Adipocyte (in vitro differentiated cells): ENCODE measurements around the gene TNFRSF13B.
A peak's percentile ranks its signal among the peaks of the same experiment; 100 is the strongest.

Source experiments
- DNase-seq: peaks from one replicate; pipeline ENCODE4 v3.0.0-alpha.2; 2015; ENCODE audit warnings: low read depth
- H3K27me3 ChIP-seq: replicated peaks from 2 replicates; pipeline ENCODE4 v1.7.0; 2013; ENCODE audit warnings: mild to moderate bottlenecking, low read length, moderate library complexity; ENCODE audit not compliant: control insufficient read depth, insufficient read depth
- H3K36me3 ChIP-seq: 2 replicates; pipeline ENCODE4 v1.7.0; 2013; ENCODE audit warnings: low read length, mild to moderate bottlenecking, moderate library complexity; ENCODE audit not compliant: control insufficient read depth, insufficient read depth, severe bottlenecking
- H3K4me1 ChIP-seq: 2 replicates; pipeline ENCODE4 v1.7.0; 2013; ENCODE audit warnings: mild to moderate bottlenecking, low read length, moderate library complexity; ENCODE audit not compliant: control insufficient read depth, insufficient read depth
- H3K4me3 ChIP-seq: 2 replicates; pipeline ENCODE4 v1.7.0; 2013; ENCODE audit warnings: mild to moderate bottlenecking, low read length, moderate library complexity
- H3K9ac ChIP-seq: 2 replicates; pipeline ENCODE4 v1.7.0; 2013; ENCODE audit warnings: mild to moderate bottlenecking, low read length, moderate library complexity
- H3K9me3 ChIP-seq: 2 replicates; pipeline ENCODE4 v1.7.0; 2013; ENCODE audit warnings: mild to moderate bottlenecking, low read length, moderate library complexity; ENCODE audit not compliant: control insufficient read depth

The TNFRSF13B gene

DNA sequence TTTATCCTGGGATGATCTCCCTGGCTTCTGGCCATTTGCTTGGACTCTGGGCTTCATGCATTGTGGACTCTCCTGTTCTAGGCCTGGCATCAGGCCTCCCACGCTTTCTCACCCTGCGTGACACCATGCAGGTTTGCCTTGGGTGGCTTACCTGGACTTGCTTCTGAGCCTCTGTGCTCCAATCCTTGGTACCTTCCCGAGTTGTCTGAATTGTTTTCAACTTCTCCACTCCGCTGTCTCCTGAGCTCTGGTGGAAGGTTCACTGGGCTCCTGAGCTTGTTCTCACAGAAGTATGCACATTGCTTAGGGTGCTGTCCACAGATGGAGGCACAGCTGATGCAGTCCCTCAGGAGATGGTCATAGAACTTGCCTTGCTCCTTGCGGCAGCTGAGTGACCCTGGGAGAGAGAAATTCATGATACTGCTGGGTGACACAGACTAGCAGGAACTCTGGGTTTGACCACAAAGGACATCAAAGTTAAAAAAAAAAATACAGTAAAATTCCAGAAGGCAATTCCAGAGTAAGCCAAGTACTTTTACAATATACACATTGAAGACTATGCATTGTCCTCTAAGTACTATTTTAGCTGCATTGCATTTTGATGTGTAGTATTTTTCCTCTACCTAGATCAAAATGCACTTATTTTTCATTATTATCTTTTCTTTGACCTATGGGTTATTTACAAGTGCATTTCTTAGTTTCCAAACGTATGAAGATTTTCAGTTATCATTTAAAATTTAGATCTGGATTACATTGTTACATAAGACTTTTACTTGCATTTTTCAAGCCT is 23.1 kb downstream of the TNFRSF13B start:
- H3K4me3 ChIP-seq, result peak overlapping the region; percentile 35
- H3K9ac ChIP-seq, result no peak overlapping the region
- peaks cover 27% of the 10 kb centered on the region for H3K9me3 ChIP-seq
- H3K27me3 ChIP-seq, result peaks cover 22% of the 10 kb centered on the region
- no peak for DNase-seq
- H3K36me3 ChIP-seq, result no peaks in the 10 kb centered on the region
- H3K4me1 ChIP-seq, result no peaks in the 10 kb centered on the region

GRCh38 chr17:16947470-16947869 is 24.4 kb downstream of the TNFRSF13B start:
- no peaks in the 10 kb centered on the region for H3K4me1 ChIP-seq
- H3K4me3 ChIP-seq, result no peak overlapping the region
- H3K9ac ChIP-seq, result no peak overlapping the region
- H3K36me3 ChIP-seq, result no peaks in the 10 kb centered on the region
- DNase-seq, result no peak
- peaks cover 23% of the 10 kb centered on the region for H3K27me3 ChIP-seq
- peaks cover 27% of the 10 kb centered on the region for H3K9me3 ChIP-seq

GRCh38 chr17:16945663-16946218 is 26.2 kb downstream of the TNFRSF13B start:
- Histone ChIP-seq H3K4me1 (no peaks in the 10 kb centered on the region), H3K4me3 (no peak overlapping the region), H3K36me3 (no peaks in the 10 kb centered on the region), H3K9ac (no peak overlapping the region), H3K9me3 (peaks cover 27% of the 10 kb centered on the region), H3K27me3 (peaks cover 23% of the 10 kb centered on the region)
- no peak for DNase-seq

- H3K9ac ChIP-seq, result no peak overlapping the region
- H3K9me3 ChIP-seq, result peaks cover 23% of the 10 kb centered on the region
- H3K4me3 ChIP-seq, result no peak overlapping the region
- H3K4me1 ChIP-seq, result no peaks in the 10 kb centered on the region
- peaks cover 23% of the 10 kb centered on the region for H3K27me3 ChIP-seq
- DNase-seq, result no peak
- H3K36me3 ChIP-seq, result no peaks in the 10 kb centered on the region
Measured at GRCh38 chr17:16945136-16945482, 26.8 kb downstream of the TNFRSF13B start.

GRCh38 chr17:16944334-16945135 is 27.4 kb downstream of the TNFRSF13B start:
- Histone ChIP-seq H3K4me3 (no peak overlapping the region), H3K36me3 (no peaks in the 10 kb centered on the region), H3K4me1 (no peaks in the 10 kb centered on the region), H3K27me3 (peaks cover 25% of the 10 kb centered on the region), H3K9me3 (peaks cover 19% of the 10 kb centered on the region), H3K9ac (no peak overlapping the region)
- DNase-seq, result no peak

DNA sequence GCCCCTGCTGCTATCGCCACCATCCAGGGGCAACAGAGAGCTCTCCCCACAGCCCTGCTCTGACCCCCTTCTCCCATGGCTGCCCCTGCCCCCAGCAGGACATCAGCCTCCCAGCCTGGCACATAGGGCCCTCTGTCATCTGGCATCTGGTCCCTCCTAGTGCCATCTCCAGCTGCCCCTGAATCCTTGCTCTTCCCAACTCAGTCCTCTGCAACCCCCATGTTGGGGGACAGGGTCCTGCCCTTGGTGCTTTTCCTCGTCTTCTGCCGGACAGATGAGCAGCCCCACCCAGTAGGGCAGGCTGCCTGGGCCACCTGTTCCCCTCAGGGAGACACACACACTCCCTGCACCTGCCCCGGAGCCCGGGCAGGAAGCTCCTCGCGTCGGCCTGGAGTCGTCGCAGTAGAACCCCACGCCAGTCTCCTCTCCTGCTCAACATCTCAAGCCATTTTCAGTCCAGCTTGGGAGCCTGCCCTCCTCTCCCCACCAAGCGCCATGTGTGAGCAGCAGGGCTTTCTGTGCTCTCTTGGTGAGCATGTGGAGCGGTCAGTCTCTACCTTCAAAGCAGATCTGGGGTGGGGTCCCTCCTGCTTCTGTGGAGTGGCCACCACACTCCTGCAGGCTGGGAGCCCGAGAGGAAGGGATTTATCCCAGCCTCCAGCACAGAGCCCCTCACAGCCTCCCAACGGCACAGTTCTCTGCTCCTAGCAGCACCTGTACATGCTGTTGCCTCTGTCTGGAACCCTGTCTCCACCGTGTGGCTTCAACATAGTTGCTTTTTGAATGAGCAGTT is 28.2 kb downstream of the TNFRSF13B start:
- Histone ChIP-seq H3K9ac (no peak overlapping the region), H3K27me3 (peaks cover 33% of the 10 kb centered on the region), H3K36me3 (no peaks in the 10 kb centered on the region), H3K4me1 (no peaks in the 10 kb centered on the region), H3K9me3 (peaks cover 11% of the 10 kb centered on the region), H3K4me3 (no peak overlapping the region)
- no peak for DNase-seq

DNA sequence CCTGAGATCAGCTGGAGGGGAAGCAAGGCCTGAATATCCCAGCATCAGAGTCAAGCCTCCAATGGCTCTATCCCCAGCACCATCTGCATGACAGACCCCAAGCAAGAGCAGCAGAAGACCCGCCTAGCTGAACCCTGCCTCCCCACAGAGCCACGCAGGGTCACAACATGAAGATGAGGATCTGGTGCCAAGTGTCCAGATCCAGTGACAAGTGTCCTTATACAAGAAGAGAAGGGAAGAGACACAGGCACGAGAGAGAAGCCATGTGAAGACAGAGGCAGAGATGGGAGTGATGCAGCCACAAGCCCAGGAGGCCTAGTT is 28.9 kb downstream of the TNFRSF13B start:
- H3K4me3 ChIP-seq, result no peak overlapping the region
- no peaks in the 10 kb centered on the region for H3K36me3 ChIP-seq
- H3K9ac ChIP-seq, result no peak overlapping the region
- DNase-seq, result no peak
- no peaks in the 10 kb centered on the region for H3K4me1 ChIP-seq
- H3K27me3 ChIP-seq, result peaks cover 40% of the 10 kb centered on the region
- peaks cover 4% of the 10 kb centered on the region for H3K9me3 ChIP-seq

GRCh38 chr17:16942141-16943031 is 29.5 kb downstream of the TNFRSF13B start:
- Histone ChIP-seq H3K27me3 (peaks cover 43% of the 10 kb centered on the region), H3K9ac (no peak overlapping the region), H3K4me3 (no peak overlapping the region), H3K4me1 (no peaks in the 10 kb centered on the region), H3K9me3 (no peaks in the 10 kb centered on the region), H3K36me3 (no peaks in the 10 kb centered on the region)
- no peak for DNase-seq

GRCh38 chr17:16941072-16942036 is 30.6 kb downstream of the TNFRSF13B start:
- Histone ChIP-seq H3K36me3 (no peaks in the 10 kb centered on the region), H3K4me3 (no peak overlapping the region), H3K27me3 (peaks cover 43% of the 10 kb centered on the region), H3K9ac (no peak overlapping the region), H3K9me3 (no peaks in the 10 kb centered on the region), H3K4me1 (no peaks in the 10 kb centered on the region)
- DNase-seq, result no peak
